Measurements from ENCODE around the gene CRB3. TPM values are rescaled to one million over a fixed set of nuclear protein-coding genes. Genes with fewer than 3 reads are reported as not detected.

The CRB3 gene
- total RNA-seq, 1 donor from 2014 or later, result 0.46 TPM

DNA sequence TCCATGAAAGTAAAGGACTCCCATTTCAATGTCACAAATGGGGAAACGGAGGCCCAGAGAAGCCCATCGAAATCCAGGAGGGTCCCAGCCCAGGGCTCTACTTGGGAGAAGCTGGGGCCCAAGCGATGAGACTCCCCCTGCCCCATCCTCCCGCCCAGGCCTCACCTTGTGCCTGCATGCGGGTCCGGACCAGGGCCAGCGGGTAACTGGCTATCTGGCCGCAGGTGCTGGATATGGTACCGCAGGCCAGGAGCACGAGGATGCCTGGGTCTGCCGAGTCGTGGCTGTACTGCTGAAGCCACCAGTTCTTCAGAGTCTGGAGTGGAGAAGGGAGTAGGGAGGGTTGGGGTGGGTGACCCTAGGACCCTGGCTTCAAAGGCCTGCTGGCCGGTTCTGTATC, 20.1 kb upstream of the CRB3 start:
- H3K36me3 Mint-ChIP-seq (ENCODE audit: low read depth), result no peaks in the 10 kb centered on the region
- DNase-seq (ENCODE audit: low spot score), result no peak
- intact Hi-C loops (cut with micrococcal nuclease), result no loop called here
- H3K27me3 Mint-ChIP-seq (ENCODE audit: low read depth), result no peaks in the 10 kb centered on the region
- H3K9me3 Mint-ChIP-seq, result no peaks in the 10 kb centered on the region
- no peaks in the 10 kb centered on the region for H3K4me1 Mint-ChIP-seq (ENCODE audit: low read depth)
- H3K27ac Mint-ChIP-seq, result no peak overlapping the region
- H3K4me3 Mint-ChIP-seq (ENCODE audit: low read depth), result no peak overlapping the region

DNA sequence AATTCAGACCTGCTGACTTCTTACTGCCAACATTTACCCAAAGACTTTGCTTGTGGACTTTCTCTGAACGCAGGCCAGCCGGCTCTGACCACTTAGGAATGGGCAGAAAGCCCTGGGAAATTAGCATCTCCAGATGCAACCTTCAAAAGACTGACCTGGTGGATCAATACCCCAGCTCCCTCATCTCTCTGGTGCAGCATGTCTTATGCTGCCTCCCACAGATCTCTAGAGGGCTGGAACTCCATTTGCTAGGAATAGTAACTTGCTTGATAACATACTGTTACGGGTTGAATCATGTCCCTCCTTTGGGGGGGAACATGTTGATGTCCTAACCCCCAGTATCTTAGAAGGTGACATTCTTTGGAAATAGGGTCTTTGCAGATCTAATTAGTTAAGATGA, 17.6 kb upstream of the CRB3 start:
- no peaks in the 10 kb centered on the region for H3K27me3 Mint-ChIP-seq (ENCODE audit: low read depth)
- intact Hi-C loops (cut with micrococcal nuclease), result no loop called here
- DNase-seq (ENCODE audit: low spot score), result no peak
- H3K27ac Mint-ChIP-seq, result no peak overlapping the region
- H3K4me3 Mint-ChIP-seq (ENCODE audit: low read depth), result no peak overlapping the region
- no peaks in the 10 kb centered on the region for H3K4me1 Mint-ChIP-seq (ENCODE audit: low read depth)
- H3K36me3 Mint-ChIP-seq (ENCODE audit: low read depth), result peaks cover 7% of the 10 kb centered on the region
- no peaks in the 10 kb centered on the region for H3K9me3 Mint-ChIP-seq

DNA sequence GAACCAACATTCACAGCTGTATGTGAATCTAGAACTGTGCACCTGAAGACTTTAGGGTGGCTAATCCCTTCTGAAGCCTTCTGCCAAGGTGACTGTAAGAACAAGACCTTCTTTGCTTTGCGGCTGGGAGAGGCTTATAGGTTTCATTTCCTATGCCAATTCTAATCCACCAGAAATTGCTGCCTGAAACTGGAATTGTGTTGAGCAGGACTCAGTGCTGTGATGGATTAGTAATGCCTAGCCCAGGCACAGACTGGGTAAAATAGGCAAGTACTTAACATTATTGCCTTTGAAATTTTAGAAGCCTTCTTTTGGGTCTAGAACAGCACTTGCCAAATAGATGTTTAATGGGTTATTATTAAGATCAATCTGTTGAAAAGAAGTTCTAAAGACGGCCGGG, 16.0 kb upstream of the CRB3 start:
- Mint-ChIP-seq H3K4me1 (ENCODE audit: low read depth) (no peaks in the 10 kb centered on the region), H3K36me3 (ENCODE audit: low read depth) (peaks cover 22% of the 10 kb centered on the region), H3K9me3 (no peaks in the 10 kb centered on the region), H3K4me3 (ENCODE audit: low read depth) (no peak overlapping the region), H3K27ac (no peak overlapping the region), H3K27me3 (ENCODE audit: low read depth) (no peaks in the 10 kb centered on the region)
- intact Hi-C loops (cut with micrococcal nuclease), result no loop called here
- no peak for DNase-seq (ENCODE audit: low spot score)

DNA sequence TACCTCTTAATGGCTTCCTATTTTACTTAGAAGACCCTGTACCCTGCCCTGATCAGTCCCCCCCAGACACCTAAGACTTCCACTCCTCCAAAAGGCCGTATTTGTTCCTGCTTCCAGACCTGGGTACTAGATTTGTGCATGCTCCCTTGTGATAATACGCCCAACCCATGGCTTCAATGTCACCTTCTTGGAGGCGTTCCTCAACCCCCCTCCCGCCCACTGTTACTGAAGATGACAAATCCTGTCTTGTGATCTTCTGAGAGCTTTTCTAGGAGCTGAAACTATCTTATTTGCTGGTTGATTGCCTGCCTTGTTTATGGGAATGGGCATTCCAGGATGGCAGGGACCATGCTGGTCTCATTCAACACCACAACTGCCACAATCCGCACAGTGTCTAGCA, 13.9 kb upstream of the CRB3 start:
- Mint-ChIP-seq H3K27me3 (ENCODE audit: low read depth) (no peaks in the 10 kb centered on the region), H3K36me3 (ENCODE audit: low read depth) (peaks cover 43% of the 10 kb centered on the region), H3K9me3 (peaks cover 15% of the 10 kb centered on the region)

DNA sequence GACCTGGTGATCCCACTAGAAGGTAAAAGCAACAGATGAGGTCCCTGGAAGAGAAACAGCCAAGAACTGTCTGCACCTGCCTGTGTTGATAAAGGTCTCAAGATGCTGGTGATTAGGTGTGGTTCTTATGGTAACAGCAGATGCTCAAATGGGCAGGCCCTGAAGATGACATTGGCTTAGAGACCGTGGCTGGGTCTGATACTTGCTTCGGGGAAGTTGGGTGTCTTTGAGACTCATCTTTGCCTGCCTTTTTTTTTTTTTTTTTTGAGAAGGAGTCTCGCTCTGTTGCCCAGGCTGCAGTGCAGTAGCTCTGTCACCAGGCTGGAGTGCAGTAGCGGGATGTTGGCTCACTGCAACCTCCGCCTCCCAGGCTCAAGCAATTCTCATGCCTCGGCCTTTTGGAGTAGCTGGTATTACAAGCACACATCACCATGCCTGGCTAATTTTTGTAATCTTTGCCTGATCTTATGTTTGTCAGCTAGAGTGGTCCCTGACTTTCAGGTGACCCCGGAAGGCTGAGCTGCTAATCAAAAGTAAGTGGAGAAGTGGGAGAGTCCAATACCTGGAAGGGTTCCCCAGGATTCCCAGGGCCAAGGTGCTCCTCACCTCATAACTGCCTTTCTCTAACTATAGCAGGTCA, 12.4 kb upstream of the CRB3 start:
- DNase-seq (ENCODE audit: low spot score), result no peak
- Mint-ChIP-seq H3K36me3 (ENCODE audit: low read depth) (peaks cover 57% of the 10 kb centered on the region), H3K27ac (no peak overlapping the region), H3K4me3 (ENCODE audit: low read depth) (no peak overlapping the region), H3K9me3 (peaks cover 19% of the 10 kb centered on the region), H3K4me1 (ENCODE audit: low read depth) (no peaks in the 10 kb centered on the region), H3K27me3 (ENCODE audit: low read depth) (no peaks in the 10 kb centered on the region)
- intact Hi-C loops (cut with micrococcal nuclease), result no loop called here

More for the DNA sequence above, 13.9 kb upstream of the CRB3 start:
- no peak for DNase-seq (ENCODE audit: low spot score)
- H3K4me3 Mint-ChIP-seq (ENCODE audit: low read depth), result no peak overlapping the region
- no peak overlapping the region for H3K27ac Mint-ChIP-seq
- no peaks in the 10 kb centered on the region for H3K4me1 Mint-ChIP-seq (ENCODE audit: low read depth)
- intact Hi-C loops (cut with micrococcal nuclease), result no loop called here

DNA sequence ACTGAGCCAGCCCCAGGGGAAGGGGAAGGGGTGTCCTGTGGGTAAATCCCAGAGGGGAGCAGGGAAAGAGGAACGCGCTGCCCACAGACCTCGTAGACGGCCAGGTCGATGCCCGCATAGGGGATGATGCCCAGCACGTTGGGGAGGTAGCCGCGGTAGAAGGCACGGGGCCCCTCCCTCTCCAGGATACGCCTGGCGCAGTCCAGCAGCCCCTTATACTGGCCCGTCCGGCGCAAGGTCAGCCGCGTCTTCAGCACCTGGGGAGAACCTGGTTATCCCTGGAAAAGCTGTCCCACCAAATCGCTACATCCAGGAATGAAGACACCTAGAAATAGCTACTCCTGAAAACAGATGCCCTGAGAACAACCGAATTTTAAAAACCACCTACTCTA, 11.9 kb upstream of the CRB3 start:
- intact Hi-C loops (cut with micrococcal nuclease), result no loop called here
- DNase-seq (ENCODE audit: low spot score), result no peak
- Mint-ChIP-seq H3K27me3 (ENCODE audit: low read depth) (no peaks in the 10 kb centered on the region), H3K4me3 (ENCODE audit: low read depth) (no peak overlapping the region), H3K4me1 (ENCODE audit: low read depth) (no peaks in the 10 kb centered on the region), H3K27ac (no peak overlapping the region), H3K36me3 (ENCODE audit: low read depth) (peaks cover 57% of the 10 kb centered on the region), H3K9me3 (peaks cover 19% of the 10 kb centered on the region)

DNA sequence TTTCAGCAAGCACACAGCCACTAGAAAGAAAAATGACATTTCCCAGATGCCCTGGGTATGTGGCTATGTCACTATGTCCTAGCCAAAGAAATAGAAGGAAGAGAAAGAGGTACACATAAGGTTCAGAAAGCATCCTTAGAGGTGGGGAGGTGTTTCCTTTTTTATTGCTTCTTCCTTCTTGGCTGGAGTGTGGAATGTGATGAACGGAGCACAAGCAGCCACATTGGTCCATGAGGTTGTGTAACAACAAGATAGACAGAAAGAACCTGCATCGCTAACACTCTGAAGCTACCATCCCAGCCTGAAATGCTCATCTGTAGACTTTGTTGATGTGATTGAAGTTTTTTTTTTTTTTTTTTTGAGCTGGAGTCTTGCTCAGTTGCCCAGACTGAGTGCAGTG, 11.2 kb upstream of the CRB3 start:
- H3K36me3 Mint-ChIP-seq (ENCODE audit: low read depth), result peaks cover 57% of the 10 kb centered on the region
- no peaks in the 10 kb centered on the region for H3K4me1 Mint-ChIP-seq (ENCODE audit: low read depth)
- intact Hi-C loops (cut with micrococcal nuclease), result no loop called here
- peaks cover 19% of the 10 kb centered on the region for H3K9me3 Mint-ChIP-seq
- DNase-seq (ENCODE audit: low spot score), result no peak
- no peaks in the 10 kb centered on the region for H3K27me3 Mint-ChIP-seq (ENCODE audit: low read depth)
- no peak overlapping the region for H3K4me3 Mint-ChIP-seq (ENCODE audit: low read depth)
- H3K27ac Mint-ChIP-seq, result no peak overlapping the region

DNA sequence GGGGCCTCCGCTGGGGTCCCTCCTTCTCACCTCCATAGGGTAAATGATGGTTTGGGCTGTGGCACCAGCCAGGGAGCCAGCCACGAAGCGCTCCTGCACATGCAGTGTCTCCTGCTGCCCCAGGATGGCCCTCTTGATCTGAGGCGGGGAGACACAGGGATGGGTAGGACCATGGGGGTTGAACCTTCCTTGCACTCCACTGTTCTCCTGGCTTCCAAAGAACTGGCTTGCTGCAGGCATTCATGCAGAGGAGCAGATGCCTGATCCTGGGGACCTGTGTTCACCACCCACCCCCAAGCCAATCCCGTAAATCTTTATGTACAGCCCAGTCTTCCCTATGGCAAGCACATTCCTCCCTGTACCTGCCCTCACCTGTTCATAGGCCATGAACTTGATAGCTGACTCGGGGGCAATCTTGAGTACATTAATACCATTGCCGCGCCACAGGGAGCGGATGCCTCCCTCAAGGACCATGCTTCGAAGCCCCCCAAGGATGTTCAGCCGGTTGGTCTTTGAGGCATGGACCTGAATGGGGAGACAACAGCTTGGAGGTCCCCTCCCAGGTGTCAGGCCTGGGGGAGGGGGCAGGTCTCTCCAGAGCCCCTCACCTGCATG, 10.0 kb upstream of the CRB3 start:
- peaks cover 57% of the 10 kb centered on the region for H3K36me3 Mint-ChIP-seq (ENCODE audit: low read depth)
- H3K27me3 Mint-ChIP-seq (ENCODE audit: low read depth), result no peaks in the 10 kb centered on the region
- peaks cover 19% of the 10 kb centered on the region for H3K9me3 Mint-ChIP-seq
- H3K27ac Mint-ChIP-seq, result no peak overlapping the region
- intact Hi-C loops (cut with micrococcal nuclease), result no loop called here
- H3K4me3 Mint-ChIP-seq (ENCODE audit: low read depth), result no peak overlapping the region
- DNase-seq (ENCODE audit: low spot score), result no peak
- H3K4me1 Mint-ChIP-seq (ENCODE audit: low read depth), result peaks cover 6% of the 10 kb centered on the region

DNA sequence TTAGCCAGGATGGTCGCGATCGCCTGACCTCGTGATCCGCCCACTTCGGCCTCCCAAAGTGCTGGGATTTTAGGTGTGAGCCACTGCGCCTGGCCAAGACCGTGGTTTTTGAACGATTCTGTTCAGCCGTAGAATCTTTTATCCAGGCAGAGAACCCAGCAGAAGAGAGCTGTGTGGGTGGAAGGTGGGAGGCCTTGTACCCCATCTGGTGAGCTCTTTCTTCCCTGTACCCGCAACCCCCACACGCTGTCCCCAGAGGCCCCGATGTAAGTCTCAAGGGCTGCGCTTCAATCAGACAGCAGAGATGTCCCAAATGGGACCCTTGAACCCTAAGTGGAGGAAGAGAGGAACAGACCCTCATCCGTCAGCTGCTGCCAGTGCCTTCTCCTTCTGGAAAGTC, 8.1 kb upstream of the CRB3 start:
- Mint-ChIP-seq H3K4me3 (ENCODE audit: low read depth) (no peak overlapping the region), H3K27ac (no peak overlapping the region), H3K36me3 (ENCODE audit: low read depth) (peaks cover 52% of the 10 kb centered on the region), H3K9me3 (peaks cover 19% of the 10 kb centered on the region), H3K27me3 (ENCODE audit: low read depth) (no peaks in the 10 kb centered on the region), H3K4me1 (ENCODE audit: low read depth) (peaks cover 6% of the 10 kb centered on the region)
- no peak for DNase-seq (ENCODE audit: low spot score)
- intact Hi-C loops (cut with micrococcal nuclease), result no loop called here

DNA sequence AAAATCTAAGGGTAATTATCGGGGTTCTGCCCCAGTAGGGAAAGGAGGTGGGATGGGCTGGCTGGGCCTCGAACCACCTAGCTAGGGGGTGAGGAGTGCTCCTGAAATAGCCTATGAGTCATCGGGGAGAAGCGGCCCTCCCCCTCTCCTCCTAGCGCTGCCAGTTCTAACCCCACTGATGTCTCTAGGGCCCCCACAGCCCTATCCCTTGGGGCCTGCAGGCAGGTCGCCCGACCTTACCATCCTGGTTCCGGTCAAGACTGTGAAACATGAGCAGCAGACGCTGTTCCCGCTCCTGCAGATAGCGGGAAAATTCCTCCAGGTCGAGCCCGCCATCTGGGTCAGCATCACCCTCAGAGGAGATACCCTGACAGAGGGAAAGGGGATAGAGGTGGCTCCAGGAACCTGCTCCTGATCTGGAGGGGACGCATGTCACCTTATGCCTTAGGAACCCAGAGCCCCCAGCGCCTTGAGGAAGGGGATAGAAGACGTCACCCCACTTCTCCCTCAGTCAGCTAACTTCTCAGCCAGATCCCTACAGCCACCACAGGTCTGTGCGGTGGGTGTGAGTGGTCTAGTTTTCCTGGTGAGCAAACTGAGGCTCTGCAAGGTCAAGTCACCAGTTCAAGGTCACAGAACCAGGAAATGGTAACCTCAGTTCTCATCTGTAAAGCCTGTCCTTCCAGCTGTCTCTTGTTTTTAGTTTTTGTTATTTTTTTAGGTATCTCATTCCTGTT, 5.9 kb upstream of the CRB3 start:
- Mint-ChIP-seq H3K4me1 (ENCODE audit: low read depth) (peaks cover 6% of the 10 kb centered on the region), H3K9me3 (peaks cover 19% of the 10 kb centered on the region), H3K36me3 (ENCODE audit: low read depth) (peaks cover 34% of the 10 kb centered on the region), H3K4me3 (ENCODE audit: low read depth) (peak overlapping the region; percentile 86), H3K27me3 (ENCODE audit: low read depth) (no peaks in the 10 kb centered on the region), H3K27ac (no peak overlapping the region)
- DNase-seq (ENCODE audit: low spot score), result no peak
- intact Hi-C loops (cut with micrococcal nuclease), result no loop called here

DNA sequence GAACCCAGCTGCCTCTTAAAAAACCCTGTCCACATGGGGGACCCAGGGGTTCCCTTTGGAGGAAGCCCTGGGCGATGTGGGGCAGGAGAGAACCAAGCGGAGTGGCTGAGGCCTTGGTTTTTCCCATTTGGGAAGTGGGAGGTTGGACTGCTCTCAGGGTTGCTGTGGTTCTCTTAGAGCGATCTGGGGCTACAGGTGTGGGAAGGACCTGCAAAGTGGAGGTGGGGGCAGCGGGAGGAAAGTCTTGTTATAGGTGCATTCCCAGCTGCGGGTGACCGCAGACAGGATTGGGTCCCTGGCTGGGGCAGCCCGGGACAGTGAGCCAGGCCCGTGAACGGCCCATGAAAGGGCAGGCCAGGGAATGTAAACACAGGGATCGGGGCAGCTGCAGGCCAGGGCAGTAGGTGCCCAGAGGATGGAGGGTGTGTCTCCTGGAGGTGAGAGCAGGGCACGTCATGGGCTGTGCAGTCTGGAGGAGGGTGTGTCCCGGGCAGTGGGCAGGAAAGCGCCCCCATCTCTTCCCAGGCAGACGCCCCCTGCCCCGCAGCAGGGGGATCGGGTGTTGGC, 5.3 kb upstream of the CRB3 start:
- intact Hi-C loops (cut with micrococcal nuclease), result no loop called here
- Mint-ChIP-seq H3K4me1 (ENCODE audit: low read depth) (peaks cover 7% of the 10 kb centered on the region), H3K27ac (peak overlapping the region; percentile 48), H3K27me3 (ENCODE audit: low read depth) (no peaks in the 10 kb centered on the region), H3K9me3 (peaks cover 15% of the 10 kb centered on the region), H3K36me3 (ENCODE audit: low read depth) (peaks cover 27% of the 10 kb centered on the region), H3K4me3 (ENCODE audit: low read depth) (peak overlapping the region; percentile 86)
- no peak for DNase-seq (ENCODE audit: low spot score)

DNA sequence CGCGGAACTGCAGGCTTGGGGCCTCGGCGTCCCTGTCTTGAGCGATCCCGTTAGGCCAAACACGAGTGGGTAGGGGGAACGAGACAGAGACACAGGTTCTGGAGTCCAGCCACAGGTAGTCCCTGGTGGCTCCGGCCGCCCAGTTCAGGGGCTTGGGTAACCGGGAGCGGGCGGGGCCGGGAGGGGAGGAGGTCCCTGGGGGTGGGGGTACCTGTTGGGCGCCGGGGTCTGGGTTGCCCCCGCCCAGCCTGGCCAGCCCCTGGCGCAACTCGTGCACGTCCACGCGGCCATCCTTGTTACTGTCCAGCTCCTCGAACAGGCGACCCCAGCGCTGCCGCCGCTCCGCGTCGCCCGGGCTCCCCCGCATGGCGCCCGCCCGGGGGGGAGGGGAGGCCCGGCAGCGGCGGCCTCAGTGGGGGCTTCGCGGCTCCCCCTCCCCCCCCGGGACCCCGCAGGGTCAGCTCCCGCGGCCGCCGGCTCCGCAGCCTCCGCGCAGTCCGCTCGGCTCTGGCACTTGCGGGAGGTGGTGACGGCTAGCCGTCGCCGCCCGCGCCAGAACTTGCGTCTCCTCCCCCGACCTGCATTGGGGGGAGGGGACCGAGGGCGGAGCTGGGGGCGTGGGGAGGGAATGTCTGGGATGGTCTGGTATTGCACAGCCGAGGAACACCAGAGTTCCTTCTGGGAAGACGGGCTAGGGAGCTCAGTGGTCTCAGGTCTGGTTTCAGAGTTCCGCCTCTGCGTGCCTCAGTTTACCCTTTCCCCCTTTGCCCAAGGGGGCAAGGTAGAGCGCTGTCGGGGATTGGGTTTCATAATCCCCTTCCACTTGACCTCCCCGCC, 4.6 kb upstream of the CRB3 start, which contains the start of gene SLC25A23:
TSS of gene SLC25A23 (minus strand) at position 531 of the 837 bp plus-strand sequence. CDS start at position 367, 164 bp downstream.
- H3K4me1 Mint-ChIP-seq (ENCODE audit: low read depth), result peaks cover 8% of the 10 kb centered on the region
- peaks cover 9% of the 10 kb centered on the region for H3K9me3 Mint-ChIP-seq
- intact Hi-C loops (cut with micrococcal nuclease), result loop anchor here (1.0 kb wide), 2 partner anchors 34 to 57 kb away; no protein-coding TSS in a partner anchor
- H3K36me3 Mint-ChIP-seq (ENCODE audit: low read depth), result peaks cover 20% of the 10 kb centered on the region
- H3K4me3 Mint-ChIP-seq (ENCODE audit: low read depth), result peak within 1 kb of the TSS; percentile 88
- H3K27me3 Mint-ChIP-seq (ENCODE audit: low read depth), result no peaks in the 10 kb centered on the region
- peak within 1 kb of the TSS; percentile 48 for H3K27ac Mint-ChIP-seq
- DNase-seq (ENCODE audit: low spot score), result peak; percentile 53

Data from activated T-helper 2 cell treated with anti-CD3 and anti-CD28 coated beads, Interferon-gamma antibody, Interleukin-2, Interleukin-4, amounts not matched to agents 10 μg/mL and 5 μg/mL and 100 μg/mL, durations not matched to agents 14 hours and 24 hours and 36 hours (primary cell).